GM18907 (cell line): ENCODE measurements around the gene FITM1.
A peak's percentile ranks its signal among the peaks of the same experiment; 100 is the strongest.
"Not testable (repeated sequence)": the region's sequence is repeated elsewhere in the genome, so short reads cannot be mapped to it uniquely, and the experiment has no call there.

Source experiments
- ATAC-seq: cut with Tn5 transposase; IDR thresholded peaks from one replicate; pipeline ENCODE4 v1.9.1; 2021; ENCODE audit warnings: mild to moderate bottlenecking, moderate library complexity; ENCODE audit not compliant: unreplicated experiment

The FITM1 gene

DNA sequence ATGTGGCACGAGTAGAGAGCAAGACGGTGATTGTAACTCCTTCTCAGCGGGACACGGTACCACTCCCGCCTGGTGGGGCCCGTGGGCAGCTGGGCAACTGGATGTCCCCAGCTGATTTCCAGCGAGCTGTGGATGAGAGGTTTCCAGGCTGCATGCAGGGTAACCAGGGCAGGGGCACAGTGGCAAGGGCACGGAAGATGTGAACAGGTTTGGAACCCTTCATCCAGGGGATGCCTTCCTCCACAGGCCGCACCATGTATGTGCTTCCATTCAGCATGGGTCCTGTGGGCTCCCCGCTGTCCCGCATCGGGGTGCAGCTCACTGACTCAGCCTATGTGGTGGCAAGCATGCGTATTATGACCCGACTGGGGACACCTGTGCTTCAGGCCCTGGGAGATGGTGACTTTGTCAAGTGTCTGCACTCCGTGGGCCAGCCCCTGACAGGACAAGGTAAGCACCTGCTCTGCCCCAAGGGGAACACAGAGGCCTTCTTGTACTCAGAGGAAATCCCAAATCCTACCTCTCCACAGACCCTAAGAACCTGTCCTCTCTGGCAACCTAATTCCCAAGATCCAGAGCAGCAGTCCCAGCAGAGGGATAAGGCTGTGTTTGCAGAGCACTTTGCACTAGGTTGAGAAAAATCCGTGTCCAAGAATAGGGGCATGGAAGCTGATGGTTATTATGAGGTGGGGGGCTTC, 32.1 kb upstream of the FITM1 start:
- no peak for ATAC-seq

DNA sequence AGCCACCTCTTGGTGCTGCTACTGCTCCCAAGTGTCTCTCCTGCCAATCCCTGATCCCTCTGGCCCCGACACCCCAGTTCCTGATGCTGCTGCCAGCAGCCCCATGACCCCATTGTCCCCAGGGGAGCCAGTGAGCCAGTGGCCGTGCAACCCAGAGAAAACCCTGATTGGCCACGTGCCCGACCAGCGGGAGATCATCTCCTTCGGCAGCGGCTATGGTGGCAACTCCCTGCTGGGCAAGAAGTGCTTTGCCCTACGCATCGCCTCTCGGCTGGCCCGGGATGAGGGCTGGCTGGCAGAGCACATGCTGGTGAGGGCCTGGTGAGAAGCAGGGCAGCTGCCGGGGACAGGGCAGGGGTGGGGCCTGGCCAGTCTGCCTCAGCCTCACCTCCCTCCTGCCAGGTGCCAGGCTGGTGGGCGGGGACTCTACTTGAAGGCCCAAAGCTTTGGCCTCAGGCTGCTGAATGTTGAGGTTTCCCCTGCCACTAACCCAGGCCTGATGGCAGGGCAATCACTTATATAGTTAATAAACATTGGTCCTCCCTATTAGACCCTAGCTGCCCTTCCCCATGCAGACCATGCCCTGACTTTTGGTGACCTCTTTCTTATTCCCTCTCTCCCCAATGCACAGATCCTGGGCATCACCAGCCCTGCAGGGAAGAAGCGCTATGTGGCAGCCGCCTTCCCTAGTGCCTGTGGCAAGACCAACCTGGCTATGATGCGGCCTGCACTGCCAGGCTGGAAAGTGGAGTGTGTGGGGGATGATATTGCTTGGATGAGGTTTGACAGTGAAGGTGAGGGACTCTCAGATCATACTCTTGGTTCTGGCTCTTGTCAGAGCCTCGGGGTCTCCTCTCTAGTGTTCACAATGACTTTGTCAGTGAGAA, 31.3 kb upstream of the FITM1 start:
- ATAC-seq, result no peak

DNA sequence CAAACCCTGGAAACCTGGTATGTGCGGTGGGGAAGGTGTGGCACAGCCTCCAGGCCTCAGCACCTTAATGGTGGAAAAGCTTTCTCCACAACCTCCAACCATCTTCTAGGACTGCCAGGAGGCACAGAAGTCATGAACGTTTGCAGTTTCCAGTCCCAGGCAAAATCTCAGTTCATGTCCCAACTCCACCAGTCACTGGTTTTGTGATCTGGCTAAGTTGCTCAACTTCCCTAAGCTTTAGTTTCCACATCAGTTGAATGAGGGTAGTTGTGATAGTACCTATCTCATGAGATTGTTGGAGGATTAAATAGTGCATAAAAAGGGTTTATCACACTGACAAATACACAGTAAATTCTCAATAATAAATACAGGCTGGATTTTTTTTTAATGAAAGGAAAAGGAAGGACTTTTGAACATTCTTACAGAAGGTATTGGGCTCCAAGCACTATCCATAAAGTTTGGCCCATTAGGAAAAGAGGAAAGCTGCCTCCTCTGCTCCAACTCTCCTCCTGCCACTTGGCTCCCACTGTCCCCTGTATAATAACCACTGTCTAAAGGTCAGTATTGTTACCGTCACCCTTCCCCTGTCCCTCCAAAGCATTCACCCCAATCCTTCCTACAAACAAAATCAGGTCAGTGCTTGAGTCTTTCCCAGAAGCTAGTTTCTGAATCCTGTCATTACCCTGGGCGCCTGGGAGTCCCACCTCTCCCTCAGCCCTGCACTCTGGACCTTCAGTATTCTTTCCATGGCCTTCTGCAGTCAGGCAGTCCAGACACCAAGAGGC, 30.1 kb upstream of the FITM1 start:
- ATAC-seq, result no peak

DNA sequence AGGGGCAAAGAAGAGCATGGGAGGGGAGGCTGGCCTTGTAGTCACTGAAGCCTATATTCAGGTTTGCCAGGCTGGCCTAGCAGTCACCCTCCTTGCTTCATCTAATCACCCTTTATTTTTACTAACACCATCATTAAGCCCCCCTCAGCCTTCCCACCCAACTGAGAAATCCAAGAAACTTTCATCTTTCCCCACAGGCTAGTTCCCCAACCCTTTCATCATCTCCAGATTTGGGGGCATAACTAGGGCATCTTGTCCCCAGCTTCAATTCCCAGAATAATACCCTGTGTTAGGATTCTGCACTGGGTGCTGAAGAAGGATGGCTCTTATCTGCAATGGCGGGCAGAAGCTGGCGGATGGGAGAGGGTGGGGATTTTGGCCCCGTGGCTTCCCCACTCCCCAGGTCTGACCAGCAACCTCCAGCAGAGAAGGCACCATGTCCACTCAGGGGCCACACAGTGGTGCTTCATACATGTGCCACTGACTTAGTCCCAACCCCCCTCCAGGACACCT, 29.4 kb upstream of the FITM1 start:
- no peak for ATAC-seq

DNA sequence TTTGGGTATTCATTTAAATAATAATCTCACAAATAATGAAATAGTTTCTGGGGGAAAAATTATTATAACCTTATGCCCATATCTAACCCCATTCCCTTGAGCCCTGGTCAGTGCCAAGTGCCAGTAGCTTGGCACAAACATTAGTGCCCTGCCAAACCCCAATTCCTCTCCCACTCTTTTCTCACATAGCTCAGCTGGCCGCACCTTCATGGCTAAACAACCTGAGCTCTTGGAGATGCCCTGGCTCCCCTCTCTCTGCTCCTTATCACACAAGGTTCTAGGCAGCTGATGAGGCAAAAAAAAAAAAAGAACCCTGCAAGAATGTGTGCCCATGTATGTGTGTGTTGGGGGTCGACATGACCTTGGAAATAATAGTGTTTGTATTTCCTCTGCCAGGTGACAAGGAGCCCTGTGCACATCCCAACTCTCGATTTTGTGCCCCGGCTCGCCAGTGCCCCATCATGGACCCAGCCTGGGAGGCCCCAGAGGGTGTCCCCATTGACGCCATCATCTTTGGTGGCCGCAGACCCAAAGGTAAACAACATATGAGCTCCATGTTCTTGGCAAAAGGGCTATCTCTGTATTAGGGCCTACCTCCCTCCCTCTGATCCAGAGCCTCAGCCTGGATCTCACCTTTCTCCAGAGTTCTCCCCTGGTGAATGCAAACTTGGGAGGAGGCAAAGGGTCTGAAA, 28.0 kb upstream of the FITM1 start:
- ATAC-seq, result no peak

DNA sequence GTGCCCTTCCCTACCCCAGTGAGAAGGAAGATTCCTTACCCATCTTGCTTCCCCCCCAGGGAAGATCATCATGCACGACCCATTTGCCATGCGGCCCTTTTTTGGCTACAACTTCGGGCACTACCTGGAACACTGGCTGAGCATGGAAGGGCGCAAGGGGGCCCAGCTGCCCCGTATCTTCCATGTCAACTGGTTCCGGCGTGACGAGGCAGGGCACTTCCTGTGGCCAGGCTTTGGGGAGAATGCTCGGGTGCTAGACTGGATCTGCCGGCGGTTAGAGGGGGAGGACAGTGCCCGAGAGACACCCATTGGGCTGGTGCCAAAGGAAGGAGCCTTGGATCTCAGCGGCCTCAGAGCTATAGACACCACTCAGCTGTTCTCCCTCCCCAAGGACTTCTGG, 27.0 kb upstream of the FITM1 start:
- ATAC-seq, result no peak

DNA sequence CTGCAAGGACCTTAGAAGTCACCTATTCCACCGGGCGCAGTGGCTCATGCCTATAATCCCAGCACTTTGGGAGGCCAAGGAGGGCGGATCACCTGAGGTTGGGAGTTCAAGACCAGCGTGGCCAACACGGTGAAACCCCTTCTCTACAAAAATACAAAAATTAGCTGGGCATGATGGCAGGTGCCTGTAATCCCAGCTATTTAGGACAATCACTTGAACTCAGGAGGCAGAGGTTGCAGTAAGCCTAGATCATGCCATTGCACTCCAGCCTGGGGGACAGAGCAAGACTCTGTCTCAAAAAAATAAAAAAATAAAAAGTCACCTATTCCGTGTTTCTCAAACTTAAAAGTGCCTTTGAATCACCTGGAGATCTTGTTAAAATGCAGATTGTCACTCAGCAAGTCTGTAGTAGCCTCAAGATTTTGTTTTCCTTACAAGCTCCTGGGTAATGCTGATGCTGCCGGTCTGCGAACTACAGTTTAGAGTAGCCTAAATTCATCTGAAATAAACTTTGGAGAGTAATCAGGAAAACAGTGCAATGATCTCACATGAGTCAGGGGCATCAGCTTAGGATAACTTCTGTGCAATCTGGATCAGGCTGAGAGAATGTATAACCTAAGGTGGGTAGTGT, 24.7 kb upstream of the FITM1 start:
- ATAC-seq, result not testable (repeated sequence)

DNA sequence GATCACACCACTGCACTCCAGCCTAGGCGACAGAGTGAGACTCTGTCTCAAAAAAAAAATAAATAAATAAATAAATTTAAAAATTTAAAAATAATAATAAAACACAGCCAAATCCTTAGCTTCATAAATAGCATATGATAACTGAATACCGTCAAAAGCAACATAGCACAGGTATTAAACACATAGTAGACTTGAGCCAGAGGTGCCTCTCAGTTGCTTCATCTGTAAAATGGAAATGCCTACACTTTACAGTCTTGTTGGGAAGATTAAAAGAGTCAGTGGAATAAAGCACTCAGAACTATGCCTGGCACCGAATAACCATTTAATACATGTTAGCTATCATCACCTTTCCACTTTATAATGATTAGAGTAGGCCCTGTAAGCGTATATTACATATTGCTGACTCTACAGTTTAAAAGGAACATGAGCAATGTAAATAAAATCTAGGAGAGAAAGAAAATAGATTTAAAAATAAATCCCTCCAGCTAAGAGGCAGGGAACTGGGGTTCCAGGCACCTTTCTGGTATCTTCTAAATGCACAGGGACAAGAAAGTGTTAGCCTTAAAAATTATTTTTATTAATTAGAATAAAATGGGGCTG, 23.7 kb upstream of the FITM1 start:
- ATAC-seq, result no peak

DNA sequence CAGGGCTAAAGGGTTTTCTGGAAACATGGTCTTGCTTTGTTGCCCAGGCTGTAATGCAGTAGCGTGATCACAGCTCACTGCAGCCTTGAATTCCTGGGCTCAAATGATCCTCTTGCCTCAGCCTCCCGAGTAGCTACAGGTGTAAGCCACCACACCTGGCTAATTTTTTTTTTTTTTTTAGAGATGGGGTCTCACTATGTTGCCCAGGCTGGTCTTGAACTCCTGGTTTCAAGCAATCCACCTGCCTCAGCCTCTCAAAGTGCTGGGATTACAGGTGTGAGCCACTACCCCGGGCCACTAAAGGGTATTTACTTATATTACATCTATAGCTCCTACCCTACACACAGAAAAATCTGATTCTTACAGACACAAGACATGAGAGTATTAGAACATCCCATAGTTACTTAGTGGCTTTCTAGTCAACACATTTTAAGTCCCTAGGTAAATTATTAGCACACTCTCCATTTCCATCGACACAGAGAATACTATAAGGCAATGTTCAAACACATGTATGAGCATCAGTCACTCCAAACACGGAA, 22.1 kb upstream of the FITM1 start:
- peak; percentile 44 for ATAC-seq

DNA sequence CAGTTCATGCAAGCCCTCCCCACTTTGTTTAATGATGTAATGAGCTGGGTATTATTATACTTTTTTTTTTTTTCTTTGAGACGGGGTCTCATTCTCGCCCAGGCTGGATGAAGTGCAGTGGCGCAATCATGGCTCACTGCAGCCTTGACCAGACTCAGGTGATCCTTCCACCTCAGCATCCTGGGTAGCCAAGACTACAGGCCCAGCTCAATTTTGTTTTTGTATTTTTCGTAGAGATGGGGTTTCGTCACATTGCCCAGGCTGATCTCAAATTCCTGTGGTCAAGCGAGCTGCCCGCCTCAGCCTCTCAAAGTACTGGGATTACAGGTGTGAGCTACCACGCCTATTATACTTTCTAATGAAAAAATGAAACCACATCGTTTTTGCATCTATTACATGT, 20.4 kb upstream of the FITM1 start:
- ATAC-seq, result no peak

DNA sequence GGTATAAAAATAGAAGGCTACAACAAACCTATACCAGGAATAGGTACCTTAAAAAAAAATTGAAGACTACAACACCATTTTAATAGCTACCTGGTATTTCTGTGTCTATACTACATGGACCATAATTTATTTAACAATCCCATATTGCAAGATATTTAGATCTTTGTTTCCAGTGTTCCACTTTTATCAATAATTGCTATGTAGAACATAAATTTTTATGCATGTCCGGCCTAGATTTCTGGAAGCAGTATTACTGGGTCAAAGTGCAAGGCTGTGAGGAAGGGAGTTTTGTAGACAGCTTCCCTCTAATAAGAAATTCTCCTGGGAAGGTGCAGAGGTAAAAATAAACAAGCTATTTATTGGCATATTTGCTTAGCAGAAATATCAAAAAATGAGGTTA, 19.9 kb upstream of the FITM1 start:
- ATAC-seq, result no peak

DNA sequence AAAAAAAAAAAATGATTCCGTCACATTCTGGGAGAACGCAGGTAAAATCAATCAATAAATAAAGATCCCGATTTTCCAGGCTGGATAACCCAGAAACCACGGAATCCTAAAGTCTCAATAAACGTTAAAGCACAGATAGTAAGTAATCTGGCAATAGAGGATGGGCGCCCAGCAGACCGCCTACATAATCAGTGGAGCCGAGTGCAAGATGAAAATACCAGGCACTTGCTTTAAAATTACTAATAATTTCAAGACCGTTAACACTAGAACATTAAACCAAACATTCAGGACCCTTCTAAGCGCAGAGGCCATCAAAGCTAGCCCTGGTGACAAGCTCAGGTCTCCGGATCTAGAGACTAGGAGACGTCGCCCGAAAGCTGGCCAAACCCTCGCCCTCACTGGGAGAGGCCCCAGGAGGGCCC, 17.1 kb upstream of the FITM1 start:
- peak; percentile 1 for ATAC-seq

DNA sequence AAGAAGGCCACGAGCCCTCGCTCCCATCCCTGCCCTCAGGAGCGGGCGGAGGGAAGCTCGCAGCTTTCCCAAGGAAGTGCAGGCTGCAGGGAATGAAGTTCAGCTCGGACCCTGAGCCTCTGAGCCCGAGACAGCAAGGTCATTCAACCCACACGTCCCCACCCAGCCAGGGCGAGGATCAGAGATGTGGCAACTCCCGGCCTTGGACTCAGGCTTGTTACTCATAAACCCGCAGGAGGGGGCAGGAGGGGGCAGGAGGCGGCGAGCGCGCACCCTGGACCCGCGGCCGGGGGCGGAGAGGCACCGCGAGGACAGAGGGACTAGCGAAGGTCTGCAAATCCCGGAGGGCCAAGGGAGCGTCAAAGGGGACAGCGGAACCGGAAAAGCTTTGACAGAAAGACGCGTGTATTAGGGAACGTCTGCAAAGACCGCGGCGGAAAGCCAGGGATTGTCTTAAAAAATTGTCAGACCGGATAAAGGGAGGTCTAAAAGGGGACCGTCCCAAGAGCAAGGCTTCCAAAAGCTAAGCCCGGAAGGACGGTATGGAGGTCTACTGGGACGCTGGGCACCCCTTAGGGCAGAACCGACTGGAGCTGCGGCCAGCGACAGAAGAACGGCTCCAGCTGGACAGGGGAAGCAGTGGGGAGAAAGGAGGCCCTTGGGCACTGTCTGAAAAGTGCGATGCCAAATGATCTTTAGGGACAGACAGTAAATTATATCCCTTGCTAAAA, 16.5 kb upstream of the FITM1 start:
- peak; percentile 42 for ATAC-seq

DNA sequence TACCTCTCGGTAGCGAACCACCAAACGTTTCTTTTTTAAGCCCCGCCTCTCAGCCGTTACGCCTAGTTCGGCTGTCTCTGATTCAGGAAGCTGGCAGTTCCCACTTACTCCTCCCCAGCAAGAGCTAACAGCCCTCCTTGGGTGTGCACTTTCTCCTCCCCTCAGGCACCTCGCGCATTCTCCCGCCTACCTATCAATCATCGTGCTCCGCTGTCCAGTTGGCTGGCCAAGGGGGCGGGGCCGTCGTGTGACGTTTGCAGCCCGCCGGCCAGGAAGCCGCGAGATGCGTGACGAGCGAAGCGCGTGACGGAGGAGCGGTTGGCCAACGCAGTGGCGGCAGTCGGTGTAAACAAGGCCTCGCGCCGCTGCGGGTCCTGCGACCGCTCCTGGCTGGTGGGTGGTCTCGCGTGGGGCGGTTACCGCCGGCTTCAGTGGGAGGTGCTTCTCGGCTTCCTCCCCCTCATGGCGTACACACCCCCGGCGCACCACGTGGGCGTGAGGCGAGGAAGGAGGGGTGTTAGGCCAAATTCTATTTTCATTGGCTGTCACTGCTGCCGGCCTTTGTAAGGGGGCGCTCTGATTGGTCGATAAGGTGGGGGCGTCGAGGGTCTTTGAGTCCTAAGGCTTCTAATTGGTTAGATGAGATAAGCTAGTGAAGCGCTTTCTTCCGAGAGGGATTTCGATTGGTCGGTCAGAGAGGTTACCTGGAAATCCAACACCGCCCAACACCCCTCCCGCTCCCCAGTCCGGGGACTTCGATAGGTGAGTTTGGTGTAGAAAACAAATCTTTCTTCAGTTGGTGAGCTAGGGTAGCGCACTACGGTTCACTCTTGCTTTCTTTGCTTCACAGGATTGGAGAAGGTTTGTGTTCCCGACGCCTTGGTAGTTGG, 15.7 kb upstream of the FITM1 start, which contains the start of the genes DCAF11 and NRL:
Gene DCAF11 (plus strand): TSS at position 246 of the 890 bp plus-strand sequence. CDS start 818 bp downstream, outside the sequence.
Gene NRL (minus strand): TSS at position 418 of the 890 bp plus-strand sequence. CDS start 32,101 bp downstream, outside the sequence.
- peak; percentile 90 for ATAC-seq

DNA sequence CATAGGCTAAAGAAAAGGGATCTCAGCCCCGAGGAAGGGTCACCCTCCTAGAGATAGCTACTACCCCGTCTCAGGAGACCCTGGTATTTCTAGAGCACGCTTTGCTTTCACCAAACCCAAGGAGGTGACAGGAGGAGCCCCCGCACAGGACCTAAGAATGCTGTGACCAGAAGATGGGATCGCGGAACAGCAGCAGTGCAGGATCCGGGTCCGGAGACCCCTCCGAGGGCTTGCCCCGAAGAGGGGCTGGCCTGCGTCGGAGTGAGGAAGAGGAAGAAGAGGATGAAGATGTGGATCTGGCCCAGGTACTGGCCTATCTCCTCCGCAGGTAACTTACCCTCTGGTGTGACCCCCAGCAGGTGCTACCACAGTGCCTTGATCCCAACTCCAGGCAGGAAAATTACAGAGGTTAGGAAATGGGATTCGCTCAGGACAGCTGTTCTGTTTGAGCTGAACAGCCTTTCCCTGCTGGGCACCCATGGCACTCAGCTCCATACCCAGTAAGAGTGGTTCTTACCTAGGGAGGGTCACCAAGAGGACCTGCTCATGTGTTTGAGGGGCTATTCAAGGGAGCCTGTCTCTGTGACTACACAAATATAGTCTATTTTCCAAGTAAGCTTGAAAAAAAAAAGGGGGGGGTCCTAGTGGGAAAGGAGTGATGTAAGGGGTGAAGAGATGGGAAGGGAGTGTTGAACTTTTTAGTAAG, 14.9 kb upstream of the FITM1 start:
- ATAC-seq, result no peak

DNA sequence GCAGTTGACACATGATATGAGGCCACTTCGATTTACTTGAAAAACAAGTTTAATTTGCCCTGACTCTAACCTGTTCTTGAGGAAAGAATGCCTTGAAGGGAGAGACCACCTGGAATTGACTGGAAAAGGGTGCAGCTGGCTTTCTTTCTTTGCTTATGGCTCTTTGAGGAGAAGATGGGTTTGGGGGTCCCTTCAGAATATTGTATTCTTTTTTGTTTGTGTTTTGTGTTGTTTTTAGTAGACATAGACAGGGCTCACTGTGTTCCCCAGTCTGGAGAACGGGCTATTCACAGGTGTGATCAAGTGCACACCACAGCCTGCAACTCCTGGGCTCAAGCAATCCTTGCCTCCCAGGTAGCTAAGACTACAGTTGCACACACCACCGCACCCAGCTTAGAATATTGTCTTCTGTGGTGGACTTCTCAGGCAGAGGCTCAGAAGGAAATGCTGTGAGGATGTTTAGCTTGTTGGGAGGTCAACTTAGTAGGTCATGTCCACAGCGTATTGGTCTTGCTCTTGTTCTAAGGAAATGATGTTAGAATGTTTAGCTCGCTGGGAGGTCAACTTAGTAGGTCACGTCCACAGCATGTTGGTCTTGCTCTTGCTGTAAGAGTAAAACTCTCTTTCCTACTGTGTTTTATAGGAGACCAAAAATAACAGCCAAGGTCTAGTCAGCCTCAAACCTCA, 14.2 kb upstream of the FITM1 start:
- ATAC-seq, result no peak
